Measurements from ENCODE around the gene STK11IP. TPM values are rescaled to one million over a fixed set of nuclear protein-coding genes. Genes with fewer than 3 reads are reported as not detected.

The STK11IP gene
- total and polyA plus RNA-seq, 9 of the 15 experiments (the other 6 are each of a cell fraction or from before 2014, with no cell fraction given): 0.52 to 21.7 (median 5.6) TPM

- no peak for ATAC-seq
- intact Hi-C loops (cut with micrococcal nuclease): no loop called here
- peak in 1 of 4 experiments; percentile 18 for DNase-seq (ENCODE audit: extremely low read depth in 1 of 4, low spot score in 3 of 4)
Observed at GRCh38 chr2:219574484-219575311, 23.0 kb upstream of the STK11IP start.

More at GRCh38 chr2:219574484-219575311, 23.0 kb upstream of the STK11IP start:
- in situ Hi-C loops (cut with MboI): no loop called here
- Histone ChIP-seq H3K9me1 (ENCODE audit: control insufficient read depth, insufficient read depth, low read length) (no peaks in the 10 kb centered on the region), H3K9me3 (replicated peaks; ENCODE audit: control insufficient read depth, insufficient read depth, low read depth, low read length) (no peaks in the 10 kb centered on the region), H2AFZ (ENCODE audit: low read depth, low read length) (no peak overlapping the region), H3K27me3 (ENCODE audit: control insufficient read depth in 2 of 2, insufficient read depth in 2 of 2, low read length in 2 of 2) (no peaks in the 10 kb centered on the region), H3K9ac (ENCODE audit: insufficient read depth in 1 of 2, low read depth in 2 of 2, low read length in 2 of 2) (peak overlapping the region in 1 of 2 experiments; percentile 77; a peak in 2 of 4 replicates), H3K27ac (ENCODE audit: extremely low read depth, low read depth, low read length) (no peak overlapping the region), H3K4me1 (replicated peaks in 1 of 2; ENCODE audit: control insufficient read depth in 2 of 2, insufficient read depth in 2 of 2, low read length in 2 of 2) (peaks cover 40 to 59% of the 10 kb centered on the region in 2 experiments; a peak in 4 of 5 replicates), H3K36me3 (ENCODE audit: control insufficient read depth, insufficient read depth, low read length) (peaks cover 5% of the 10 kb centered on the region; the same call in 1 of the 3 replicates), H3K4me2 (ENCODE audit: insufficient read depth, low read length) (no peak overlapping the region), H3K79me2 (ENCODE audit: control insufficient read depth, insufficient read depth, low read length) (peaks cover 7% of the 10 kb centered on the region), H3K4me3 (no peak overlapping the region), H4K20me1 (replicated peaks; ENCODE audit: control insufficient read depth, insufficient read depth, low read length) (no peaks in the 10 kb centered on the region)
- ChIA-PET CTCF (ENCODE audit: low intra/inter-chr PET ratio) (no interaction called here), POLR2A (no interaction called here)
- 56% methylated on average over 7 of the region's 22 CpGs for WGBS (ENCODE audit: insufficient coverage, low coverage, missing lambda C conversion rate)
- no peak for FAIRE-seq
- BruUV-seq (replicated peaks): no TSS peak
- peak; percentile 86 for TF ChIP-seq PRDM10 (IDR thresholded peaks at IDR 0.05; ENCODE audit: partially characterized antibody)
- TF ChIP-seq, protein P1, sequence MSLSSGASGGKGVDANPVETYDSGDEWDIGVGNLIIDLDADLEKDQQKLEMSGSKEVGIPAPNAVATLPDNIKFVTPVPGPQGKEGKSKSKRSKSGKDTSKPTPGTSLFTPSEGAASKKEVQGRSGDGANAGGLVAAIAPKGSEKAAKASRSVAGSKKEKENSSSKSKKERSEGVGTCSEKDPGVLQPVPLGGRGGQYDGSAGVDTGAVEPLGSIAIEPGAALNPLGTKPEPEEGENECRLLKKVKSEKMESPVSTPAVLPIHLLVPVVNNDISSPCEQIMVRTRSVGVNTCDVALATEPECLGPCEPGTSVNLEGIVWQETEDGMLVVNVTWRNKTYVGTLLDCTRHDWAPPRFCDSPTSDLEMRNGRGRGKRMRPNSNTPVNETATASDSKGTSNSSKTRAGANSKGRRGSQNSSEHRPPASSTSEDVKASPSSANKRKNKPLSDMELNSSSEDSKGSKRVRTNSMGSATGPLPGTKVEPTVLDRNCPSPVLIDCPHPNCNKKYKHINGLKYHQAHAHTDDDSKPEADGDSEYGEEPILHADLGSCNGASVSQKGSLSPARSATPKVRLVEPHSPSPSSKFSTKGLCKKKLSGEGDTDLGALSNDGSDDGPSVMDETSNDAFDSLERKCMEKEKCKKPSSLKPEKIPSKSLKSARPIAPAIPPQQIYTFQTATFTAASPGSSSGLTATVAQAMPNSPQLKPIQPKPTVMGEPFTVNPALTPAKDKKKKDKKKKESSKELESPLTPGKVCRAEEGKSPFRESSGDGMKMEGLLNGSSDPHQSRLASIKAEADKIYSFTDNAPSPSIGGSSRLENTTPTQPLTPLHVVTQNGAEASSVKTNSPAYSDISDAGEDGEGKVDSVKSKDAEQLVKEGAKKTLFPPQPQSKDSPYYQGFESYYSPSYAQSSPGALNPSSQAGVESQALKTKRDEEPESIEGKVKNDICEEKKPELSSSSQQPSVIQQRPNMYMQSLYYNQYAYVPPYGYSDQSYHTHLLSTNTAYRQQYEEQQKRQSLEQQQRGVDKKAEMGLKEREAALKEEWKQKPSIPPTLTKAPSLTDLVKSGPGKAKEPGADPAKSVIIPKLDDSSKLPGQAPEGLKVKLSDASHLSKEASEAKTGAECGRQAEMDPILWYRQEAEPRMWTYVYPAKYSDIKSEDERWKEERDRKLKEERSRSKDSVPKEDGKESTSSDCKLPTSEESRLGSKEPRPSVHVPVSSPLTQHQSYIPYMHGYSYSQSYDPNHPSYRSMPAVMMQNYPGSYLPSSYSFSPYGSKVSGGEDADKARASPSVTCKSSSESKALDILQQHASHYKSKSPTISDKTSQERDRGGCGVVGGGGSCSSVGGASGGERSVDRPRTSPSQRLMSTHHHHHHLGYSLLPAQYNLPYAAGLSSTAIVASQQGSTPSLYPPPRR (CRISPR knock-in tag; IDR thresholded peaks at IDR 0.05; ENCODE audit: borderline replicate concordance): no peak

All from K562 (cell line).